ENCODE measurements around the gene ZNF300. TPM values are rescaled to one million over a fixed set of nuclear protein-coding genes. Genes with fewer than 3 reads are reported as not detected.
"Not testable (repeated sequence)": the region's sequence is repeated elsewhere in the genome, so short reads cannot be mapped to it uniquely, and the experiment has no call there.

The ZNF300 gene
- total RNA-seq, 2 experiments from 2014 or later = 0.45 to 0.55 TPM

DNA sequence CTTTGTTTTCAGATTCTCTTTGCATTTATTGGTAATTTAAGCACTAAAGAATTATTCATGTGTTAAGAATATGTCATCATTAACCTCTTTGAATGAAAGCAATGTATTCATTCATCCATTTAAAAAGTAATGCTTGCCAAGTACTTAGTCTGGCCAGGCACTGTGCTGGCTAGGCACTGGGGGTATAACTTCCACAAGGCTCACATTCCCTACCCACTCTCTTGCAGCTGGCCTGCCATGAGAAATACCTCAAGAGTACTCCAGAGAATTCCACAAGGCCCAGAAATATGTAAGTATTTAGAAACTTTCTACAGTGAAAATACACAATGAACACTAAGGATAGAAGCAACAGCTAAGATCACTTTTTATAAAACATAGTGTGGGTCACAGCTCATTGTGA is 25.4 kb downstream of the ZNF300 start:
- Mint-ChIP-seq H3K27ac (no peak overlapping the region), H3K4me1 (ENCODE audit: low read depth) (no peaks in the 10 kb centered on the region), H3K27me3 (ENCODE audit: low read depth) (no peaks in the 10 kb centered on the region)

DNA sequence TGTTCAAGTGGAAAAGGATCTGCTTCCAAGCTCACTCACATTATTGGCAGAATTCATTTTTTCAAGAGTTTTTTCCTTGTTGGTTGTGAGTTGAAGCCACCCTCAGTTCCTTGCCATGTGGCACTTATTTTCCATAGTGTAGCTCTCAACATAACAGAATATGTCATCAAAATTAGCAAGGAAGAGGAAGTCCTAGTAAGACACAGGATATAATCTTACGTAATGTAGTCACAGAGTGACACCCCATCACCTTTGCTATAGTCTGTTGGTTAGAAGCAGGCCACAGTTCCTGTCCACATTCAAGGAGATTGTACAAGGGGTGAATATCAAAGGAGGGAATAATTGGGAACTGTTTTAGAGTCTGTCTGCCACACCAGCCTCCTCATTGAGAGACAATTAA is 42.7 kb downstream of the ZNF300 start:
- Mint-ChIP-seq H3K27me3 (ENCODE audit: low read depth) (peaks cover 3% of the 10 kb centered on the region), H3K4me1 (ENCODE audit: low read depth) (no peaks in the 10 kb centered on the region), H3K27ac (no peak overlapping the region), H3K9me3 (ENCODE audit: insufficient read depth) (peaks cover 21% of the 10 kb centered on the region), H3K36me3 (ENCODE audit: low read depth) (no peaks in the 10 kb centered on the region), H3K4me3 (no peak overlapping the region)
- DNase-seq = no peak
- ATAC-seq = no peak
- CTCF ChIA-PET = no interaction called here
- POLR2A ChIA-PET = no interaction called here

More for the DNA sequence above, 25.4 kb downstream of the ZNF300 start:
- Mint-ChIP-seq H3K36me3 (ENCODE audit: low read depth) (no peaks in the 10 kb centered on the region), H3K4me3 (no peak overlapping the region), H3K9me3 (ENCODE audit: insufficient read depth) (peaks cover 7% of the 10 kb centered on the region)
- ChIA-PET POLR2A (no interaction called here), CTCF (no interaction called here)
- ATAC-seq (no peak), DNase-seq (no peak)

GRCh38 chr5:150860246-150860821 is 44.4 kb downstream of the ZNF300 start:
- DNase-seq = no peak
- Mint-ChIP-seq H3K4me3 (no peak overlapping the region), H3K4me1 (ENCODE audit: low read depth) (no peaks in the 10 kb centered on the region), H3K9me3 (ENCODE audit: insufficient read depth) (peaks cover 25% of the 10 kb centered on the region), H3K27me3 (ENCODE audit: low read depth) (peaks cover 3% of the 10 kb centered on the region), H3K27ac (no peak overlapping the region), H3K36me3 (ENCODE audit: low read depth) (peaks cover 2% of the 10 kb centered on the region)
- POLR2A ChIA-PET = no interaction called here
- no peak for ATAC-seq
- CTCF ChIA-PET = no interaction called here

DNA sequence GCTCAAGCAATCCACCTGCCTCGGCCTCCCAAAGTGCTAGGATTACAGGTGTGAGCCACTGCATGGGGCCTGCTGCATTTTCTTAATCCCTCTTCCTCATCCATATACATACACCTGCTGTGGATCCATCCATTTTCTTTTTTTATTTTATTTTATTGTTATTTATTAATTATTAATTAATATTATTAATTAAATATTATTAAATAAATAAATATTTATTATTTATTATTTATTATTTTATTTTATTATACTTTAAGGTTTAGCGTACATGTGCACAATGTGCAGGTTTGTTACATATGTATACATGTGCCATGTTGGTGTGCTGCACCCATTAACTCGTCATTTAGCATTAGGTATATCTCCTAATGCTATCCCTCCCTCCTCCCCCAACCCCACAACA is 48.1 kb downstream of the ZNF300 start:
- CTCF ChIA-PET; POLR2A ChIA-PET; H3K27me3 Mint-ChIP-seq (ENCODE audit: low read depth); H3K27ac Mint-ChIP-seq; H3K4me3 Mint-ChIP-seq; ATAC-seq; DNase-seq; H3K36me3 Mint-ChIP-seq (ENCODE audit: low read depth); H3K4me1 Mint-ChIP-seq (ENCODE audit: low read depth): not testable (repeated sequence)
- peaks cover 28% of the 10 kb centered on the region for H3K9me3 Mint-ChIP-seq (ENCODE audit: insufficient read depth)

GRCh38 chr5:150853561-150853960 is 51.2 kb downstream of the ZNF300 start:
- no peak overlapping the region for H3K4me3 Mint-ChIP-seq
- H3K27ac Mint-ChIP-seq = no peak overlapping the region
- DNase-seq (no peak), ATAC-seq (no peak)
- ChIA-PET CTCF (interaction anchor here (1.5 kb wide), 1 partner anchor 153 kb away, joined by 5 read pairs; the partner anchor contains the start of gene RBM22), POLR2A (no interaction called here)
- H3K27me3 Mint-ChIP-seq (ENCODE audit: low read depth) = no peaks in the 10 kb centered on the region
- H3K9me3 Mint-ChIP-seq (ENCODE audit: insufficient read depth) = peaks cover 19% of the 10 kb centered on the region
- H3K4me1 Mint-ChIP-seq (ENCODE audit: low read depth) = peaks cover 16% of the 10 kb centered on the region
- H3K36me3 Mint-ChIP-seq (ENCODE audit: low read depth) = peaks cover 11% of the 10 kb centered on the region

- H3K9me3 Mint-ChIP-seq (ENCODE audit: insufficient read depth) = peaks cover 22% of the 10 kb centered on the region
- peaks cover 16% of the 10 kb centered on the region for H3K36me3 Mint-ChIP-seq (ENCODE audit: low read depth)
- H3K27me3 Mint-ChIP-seq (ENCODE audit: low read depth) = no peaks in the 10 kb centered on the region
- DNase-seq (no peak), ATAC-seq (no peak)
- no peak overlapping the region for H3K27ac Mint-ChIP-seq
- H3K4me3 Mint-ChIP-seq = no peak overlapping the region
- POLR2A ChIA-PET = no interaction called here
- peaks cover 36% of the 10 kb centered on the region for H3K4me1 Mint-ChIP-seq (ENCODE audit: low read depth)
- CTCF ChIA-PET = interaction anchor here (1.1 to 1.7 kb wide), 3 partner anchors 72 to 291 kb away, joined by 3 to 4 read pairs (median 4); partner anchors contain the start of gene SMIM3
These were observed 53.7 kb downstream of the ZNF300 start for GRCh38 chr5:150851039-150851438.

DNA sequence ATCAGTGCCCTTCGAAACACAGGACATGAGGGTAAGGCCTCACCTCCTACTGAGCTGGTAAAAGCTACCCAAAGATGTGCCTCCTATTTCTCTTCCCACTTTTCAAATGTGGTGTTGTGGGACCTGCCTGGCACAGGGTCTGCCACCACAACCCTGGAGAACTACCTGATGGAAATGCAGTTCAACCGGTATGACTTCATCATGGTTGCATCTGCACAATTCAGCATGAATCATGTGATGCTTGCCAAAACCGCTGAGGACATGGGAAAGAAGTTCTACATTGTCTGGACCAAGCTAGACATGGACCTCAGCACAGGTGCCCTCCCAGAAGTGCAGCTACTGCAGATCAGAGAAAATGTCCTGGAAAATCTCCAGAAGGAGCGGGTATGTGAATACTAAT is 56.5 kb downstream of the ZNF300 start:
- Mint-ChIP-seq H3K4me1 (ENCODE audit: low read depth) (peaks cover 39% of the 10 kb centered on the region), H3K27me3 (ENCODE audit: low read depth) (no peaks in the 10 kb centered on the region), H3K27ac (no peak overlapping the region), H3K4me3 (no peak overlapping the region), H3K9me3 (ENCODE audit: insufficient read depth) (peaks cover 11% of the 10 kb centered on the region), H3K36me3 (ENCODE audit: low read depth) (peaks cover 14% of the 10 kb centered on the region)
- no peak for DNase-seq
- POLR2A ChIA-PET = no interaction called here
- CTCF ChIA-PET = interaction anchor here (3.0 to 3.5 kb wide), 3 partner anchors 67 to 148 kb away, joined by 16 to 72 read pairs (median 57); partner anchors contain the start of genes RBM22 and SMIM3
- no peak for ATAC-seq

GRCh38 chr5:150847334-150847695 is 57.5 kb downstream of the ZNF300 start:
- Mint-ChIP-seq H3K27me3 (ENCODE audit: low read depth) (peaks cover 3% of the 10 kb centered on the region), H3K27ac (peak overlapping the region; percentile 95), H3K4me3 (peak overlapping the region; percentile 75), H3K36me3 (ENCODE audit: low read depth) (peaks cover 14% of the 10 kb centered on the region), H3K4me1 (ENCODE audit: low read depth) (peaks cover 39% of the 10 kb centered on the region), H3K9me3 (ENCODE audit: insufficient read depth) (peaks cover 11% of the 10 kb centered on the region)
- DNase-seq (no peak), ATAC-seq (no peak)
- ChIA-PET CTCF (interaction anchor here (0.6 to 3.5 kb wide), 30 partner anchors 8 to 405 kb away, joined by 3 to 72 read pairs (median 5); partner anchors contain the start of genes DCTN4, GM2A, RBM22 and SMIM3), POLR2A (interaction anchor here (1.4 to 2.3 kb wide), 6 partner anchors 46 to 390 kb away, joined by 4 to 52 read pairs (median 12); partner anchors contain the start of genes DCTN4, RBM22 and SMIM3)

GRCh38 chr5:150846654-150847333 is 58.0 kb downstream of the ZNF300 start:
- ChIA-PET CTCF (interaction anchor here (0.6 to 3.5 kb wide), 50 partner anchors 8 to 406 kb away, joined by 3 to 72 read pairs (median 4); partner anchors contain the start of genes DCTN4, GM2A, RBM22 and SMIM3), POLR2A (interaction anchor here (0.9 to 2.3 kb wide), 10 partner anchors 46 to 389 kb away, joined by 3 to 52 read pairs (median 6); partner anchors contain the start of genes DCTN4, RBM22 and SMIM3)
- ATAC-seq (peak; percentile 94), DNase-seq (peak; percentile 83)
- H3K9me3 Mint-ChIP-seq (ENCODE audit: insufficient read depth) = peaks cover 11% of the 10 kb centered on the region
- peaks cover 39% of the 10 kb centered on the region for H3K4me1 Mint-ChIP-seq (ENCODE audit: low read depth)
- peak overlapping the region; percentile 75 for H3K4me3 Mint-ChIP-seq
- peaks cover 14% of the 10 kb centered on the region for H3K36me3 Mint-ChIP-seq (ENCODE audit: low read depth)
- H3K27ac Mint-ChIP-seq = peak overlapping the region; percentile 95
- H3K27me3 Mint-ChIP-seq (ENCODE audit: low read depth) = peaks cover 3% of the 10 kb centered on the region

DNA sequence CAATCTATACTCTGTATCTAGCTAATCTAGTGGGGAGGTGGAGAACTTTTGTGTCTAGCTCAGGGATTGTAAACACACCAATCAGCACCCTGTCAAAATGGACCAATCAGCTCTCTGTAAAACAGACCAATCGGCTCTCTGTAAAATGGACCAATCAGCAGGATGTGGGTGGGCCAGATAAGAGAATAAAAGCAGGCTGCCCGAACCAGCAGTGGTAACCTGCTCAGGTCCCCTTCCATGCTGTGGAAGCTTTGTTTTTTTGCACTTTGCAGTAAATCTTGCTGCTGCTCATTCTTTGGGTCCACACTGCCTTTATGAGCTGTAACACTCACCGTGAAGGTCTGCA is 58.5 kb downstream of the ZNF300 start, which contains the start of gene IRGM:
Gene IRGM (plus strand): TSS at position 214 of the 346 bp plus-strand sequence. CDS start 1,603 bp downstream, outside the sequence.
- CTCF ChIA-PET = interaction anchor here (0.6 to 3.5 kb wide), 48 partner anchors 17 to 395 kb away, joined by 3 to 72 read pairs (median 4); partner anchors contain the start of genes DCTN4, RBM22 and SMIM3
- Mint-ChIP-seq H3K9me3 (ENCODE audit: insufficient read depth) (peaks cover 11% of the 10 kb centered on the region), H3K27ac (peak within 1 kb of the TSS; percentile 95), H3K36me3 (ENCODE audit: low read depth) (peaks cover 14% of the 10 kb centered on the region), H3K4me1 (ENCODE audit: low read depth) (peaks cover 39% of the 10 kb centered on the region), H3K4me3 (peak within 1 kb of the TSS; percentile 75)
- POLR2A ChIA-PET = interaction anchor here (0.6 to 2.3 kb wide), 12 partner anchors 13 to 393 kb away, joined by 3 to 52 read pairs (median 4); partner anchors contain the start of genes DCTN4, RBM22 and SMIM3
- not testable (repeated sequence) for DNase-seq; ATAC-seq; H3K27me3 Mint-ChIP-seq (ENCODE audit: low read depth)

- POLR2A ChIA-PET = interaction anchor here (0.9 to 2.3 kb wide), 5 partner anchors 12 to 144 kb away, joined by 3 to 52 read pairs (median 7); partner anchors contain the start of genes DCTN4, RBM22 and SMIM3
- H3K4me3 Mint-ChIP-seq, ATAC-seq, H3K27ac Mint-ChIP-seq, DNase-seq: not testable (repeated sequence)
- Mint-ChIP-seq H3K9me3 (ENCODE audit: insufficient read depth) (peaks cover 11% of the 10 kb centered on the region), H3K36me3 (ENCODE audit: low read depth) (peaks cover 14% of the 10 kb centered on the region), H3K4me1 (ENCODE audit: low read depth) (peaks cover 36% of the 10 kb centered on the region), H3K27me3 (ENCODE audit: low read depth) (peaks cover 12% of the 10 kb centered on the region)
- CTCF ChIA-PET = interaction anchor here (1.1 to 3.5 kb wide), 14 partner anchors 16 to 387 kb away, joined by 3 to 72 read pairs (median 20); partner anchors contain the start of genes RBM22 and SMIM3
These were observed 59.5 kb downstream of the ZNF300 start for GRCh38 chr5:150845185-150845859.

All from activated CD8-positive, alpha-beta T cell treated with anti-CD3 and anti-CD28 coated beads, Interleukin-2, amount 10 ng/mL, durations not matched to agents 7 days and 5 days (primary cell).